Measurements from ENCODE around the gene GGTLC3.
"Not testable (repeated sequence)": the region's sequence is repeated elsewhere in the genome, so short reads cannot be mapped to it uniquely, and the experiment has no call there.

GRCh38 chr22:18522762-18523161, 4.8 kb upstream of the GGTLC3 start:
- TF ChIP-seq CTCF (IDR thresholded peaks at IDR 0.05; ENCODE audit: low read length); EZH2 (IDR thresholded peaks at IDR 0.05; ENCODE audit: borderline replicate concordance, low read length): not testable (repeated sequence)
